HepG2 (cell line): ENCODE data around the gene LYPD4. TPM values are rescaled to one million over a fixed set of nuclear protein-coding genes. Genes with fewer than 3 reads are reported as not detected.

ENCODE experiments used
- ARNTL ChIP-seq: sonication (generic); formaldehyde crosslinking; IDR thresholded peaks from 2 replicates; pipeline ENCODE4 v1.4.0; 2020; ENCODE audit warnings: mild to moderate bottlenecking, missing genetic modification reagents
- DBP ChIP-seq: sonication (generic); formaldehyde crosslinking; IDR thresholded peaks from 2 replicates; pipeline ENCODE4 v1.4.0; 2020; ENCODE audit warnings: missing genetic modification reagents; ENCODE audit errors: not compliant biosample characterization
- GLI4 ChIP-seq: sonication (generic); formaldehyde crosslinking; IDR thresholded peaks from 2 replicates; pipeline ENCODE4 v1.5.1; 2020; ENCODE audit warnings: missing genetic modification reagents, mild to moderate bottlenecking, moderate library complexity, borderline replicate concordance
- HOXA5 ChIP-seq: sonication (generic); formaldehyde crosslinking; IDR thresholded peaks from 2 replicates; pipeline ENCODE4 v1.4.0; 2020; ENCODE audit warnings: missing genetic modification reagents
- MTF2 ChIP-seq: sonication (generic); formaldehyde crosslinking; IDR thresholded peaks from 2 replicates; pipeline ENCODE4 v1.5.0; 2020; ENCODE audit warnings: missing genetic modification reagents, borderline replicate concordance
- MYC ChIP-seq: sonication (generic); formaldehyde crosslinking; IDR thresholded peaks from 2 replicates; pipeline ENCODE4 v1.9.0; 2021; ENCODE audit warnings: missing genetic modification reagents, borderline replicate concordance
- NCOR1 ChIP-seq: fragments of 200-600 bp; sonication (generic); IDR thresholded peaks from 2 replicates; pipeline ENCODE4 v1.7.0; 2017; ENCODE audit warnings: antibody characterized with exemption, low read length, borderline replicate concordance
- NFATC3 ChIP-seq: sonication (generic); formaldehyde crosslinking; IDR thresholded peaks from 2 replicates; pipeline ENCODE4 v1.5.1; 2020; ENCODE audit warnings: mild to moderate bottlenecking, missing genetic modification reagents
- REPIN1 ChIP-seq: sonication (generic); formaldehyde crosslinking; IDR thresholded peaks from 2 replicates; pipeline ENCODE4 v1.8.0; 2022; ENCODE audit warnings: missing genetic modification reagents, low read depth, mild to moderate bottlenecking, borderline replicate concordance
- SMARCC2 ChIP-seq: fragments of 450-650 bp; IDR thresholded peaks from 2 replicates; pipeline ENCODE4 v1.6.1; 2017; ENCODE audit warnings: antibody characterized with exemption, mild to moderate bottlenecking
- STAG1 ChIP-seq: sonication (generic); formaldehyde crosslinking; IDR thresholded peaks from 2 replicates; pipeline ENCODE4 v1.4.0; 2020; ENCODE audit warnings: missing genetic modification reagents
- TBX3 ChIP-seq: fragments of 450-650 bp; IDR thresholded peaks from 2 replicates; pipeline ENCODE4 v1.6.1; 2017; ENCODE audit warnings: antibody characterized with exemption, mild to moderate bottlenecking, inconsistent platforms, borderline replicate concordance
- TCF12 ChIP-seq, 2 experiments: fragments of 450-650 bp in 1 of 2; sonication (generic) in 1 of 2; formaldehyde crosslinking in 1 of 2; IDR thresholded peaks; 2 replicates each; pipeline versions ENCODE4 v1.6.1 to v1.8.0; 2017 to 2022; ENCODE audit warnings: antibody characterized with exemption in 1 of 2, mild to moderate bottlenecking in 1 of 2, missing genetic modification reagents in 1 of 2, moderate library complexity in 1 of 2
- TEAD3 ChIP-seq: optimal IDR thresholded peaks from 2 replicates; pipeline ENCODE3; 2016; ENCODE audit warnings: borderline replicate concordance
- ZFP36L1 ChIP-seq: sonication (generic); formaldehyde crosslinking; IDR thresholded peaks from 2 replicates; pipeline ENCODE4 v1.8.0; 2022; ENCODE audit warnings: mild to moderate bottlenecking, missing genetic modification reagents, moderate library complexity
- ZMAT3 ChIP-seq: sonication (generic); formaldehyde crosslinking; conservative IDR thresholded peaks from 2 replicates; pipeline ENCODE4 v1.7.0; 2021; ENCODE audit warnings: missing genetic modification reagents
- ZMYM2 ChIP-seq: sonication (generic); formaldehyde crosslinking; IDR thresholded peaks from 2 replicates; pipeline ENCODE4 v1.8.0; 2022; ENCODE audit warnings: mild to moderate bottlenecking, missing genetic modification reagents
- ZNF550 ChIP-seq: sonication (generic); formaldehyde crosslinking; IDR thresholded peaks from 2 replicates; pipeline ENCODE4 v1.4.0; 2020; ENCODE audit warnings: mild to moderate bottlenecking, missing genetic modification reagents, borderline replicate concordance
- ZNF768 ChIP-seq: sonication (generic); formaldehyde crosslinking; IDR thresholded peaks from 2 replicates; pipeline ENCODE4 v1.4.0; 2020; ENCODE audit warnings: missing genetic modification reagents
- polyA plus RNA-seq, 8 experiments: library from polyadenylated mRNA; depleted of rRNA in 3 of 8; stranded (reverse) in 7 of 8; unstranded in 1 of 8; fragments of >200 nt; fragmentation: Illumina TruSeq in 4 of 8; extraction: Trizol in 4 of 8; gene quantifications; 2 replicates each; pipeline versions ENCODE4 v1.2.1 to v1.2.3, GENCODE V29; 2011 to 2016; ENCODE audit warnings: low read depth in 4 of 8, missing spikeins in 1 of 8, mixed read lengths in 1 of 8; ENCODE audit not compliant: insufficient read depth in 1 of 8
- total RNA-seq, 5 experiments: library from RNA; depleted of rRNA; stranded (reverse); fragments of >200 nt; fragmentation: Illumina TruSeq; extraction: Trizol; gene quantifications; 2 replicates each; pipeline ENCODE4 v1.2.3, GENCODE V29; 2016; ENCODE audit warnings: low read depth in 1 of 5
- TF ChIP-seq, protein P1 (sequence below): sonication (generic); formaldehyde crosslinking; IDR thresholded peaks from 2 replicates; pipeline ENCODE4 v1.4.0; 2020; ENCODE audit warnings: missing genetic modification reagents
- TF ChIP-seq, protein P2 (sequence below): sonication (generic); formaldehyde crosslinking; IDR thresholded peaks from 2 replicates; pipeline ENCODE4 v1.4.0; 2020; ENCODE audit warnings: mild to moderate bottlenecking, missing genetic modification reagents, borderline replicate concordance
- TF ChIP-seq, protein P3 (sequence below): sonication (generic); formaldehyde crosslinking; IDR thresholded peaks from 2 replicates; pipeline ENCODE4 v1.8.1; 2023; ENCODE audit warnings: mild to moderate bottlenecking, missing genetic modification reagents

Gene LYPD4
- total and polyA plus RNA-seq, 2 of the 13 experiments (the other 11 are each of a cell fraction or from before 2014, with no cell fraction given): not detected

DNA sequence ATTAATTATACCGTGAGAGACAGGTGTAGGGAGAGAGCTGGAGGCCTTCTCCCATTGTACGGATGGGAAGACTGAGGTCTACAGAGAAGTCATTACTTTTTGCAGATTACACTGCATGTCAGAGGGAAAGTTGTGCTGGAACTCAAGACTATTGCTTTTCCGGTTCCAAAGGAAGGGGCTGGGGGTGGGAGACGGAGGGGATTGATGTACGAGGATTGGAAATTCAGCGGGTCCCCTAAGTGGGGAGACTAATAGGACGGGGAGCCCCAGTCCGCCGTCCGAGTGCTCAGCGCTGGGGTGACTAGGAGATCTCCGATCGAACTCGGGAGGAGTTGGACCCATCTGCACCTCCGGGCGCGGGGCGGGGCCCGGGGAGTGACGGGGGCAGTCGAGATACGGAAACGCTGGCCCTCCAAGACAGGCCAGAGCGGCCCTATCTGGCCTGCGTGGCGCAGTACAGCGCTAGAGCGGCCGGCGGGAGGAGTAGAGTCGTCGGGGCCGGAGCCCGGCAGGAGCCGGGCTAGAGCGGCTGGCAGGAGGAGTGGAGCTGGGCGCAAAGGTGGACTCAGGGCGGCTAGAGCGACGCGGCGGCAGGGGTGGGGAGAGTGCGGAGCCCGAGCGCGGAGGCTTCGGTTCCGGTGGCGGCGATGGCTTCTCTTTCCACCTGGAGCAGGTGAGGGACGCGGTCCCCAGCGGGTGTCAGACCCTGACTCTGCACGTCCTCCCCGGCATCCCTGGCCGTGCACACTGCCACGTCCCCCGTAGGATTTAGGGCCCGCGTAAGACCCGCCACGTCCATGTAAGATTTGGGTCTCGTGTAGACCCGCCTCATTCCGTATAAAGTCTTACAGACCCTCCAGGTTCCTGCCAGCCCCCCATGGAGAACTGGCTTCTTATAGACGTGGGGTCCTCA, 39.6 kb upstream of the LYPD4 start (continued):
- TF ChIP-seq REPIN1 (peak; percentile 77; the same call in 1 of the 2 replicates), DBP (CRISPR knock-in tag) (no peak), NFATC3 (no peak), TCF12 (IDR thresholded peaks at IDR 0.05) (no peak), TCF12 (CRISPR knock-in tag; IDR thresholded peaks at IDR 0.05) (peak; percentile 26; the same call in 1 of the 2 replicates), MTF2 (no peak; the same call in 1 of the 2 replicates), GLI4 (CRISPR knock-in tag) (no peak), ZFP36L1 (CRISPR knock-in tag) (peak; percentile 72), MYC (CRISPR knock-in tag) (peak; percentile 57; the same call in 1 of the 2 replicates), TBX3 (no peak), TEAD3 (peak; percentile 41), ZNF550 (no peak), ZMYM2 (peak; percentile 93), HOXA5 (peak; percentile 94), SMARCC2 (no peak), ZMAT3 (no peak; the same call in 1 of the 2 replicates), STAG1 (CRISPR knock-in tag) (no peak), ZNF768 (CRISPR knock-in tag) (peak; percentile 9; the same call in 1 of the 2 replicates), ARNTL (0 out of 2 replicates have a peak, but pooled peaks have one; percentile 45), NCOR1 (peak; percentile 60; the same call in 1 of the 2 replicates)
- TF ChIP-seq, protein P1, sequence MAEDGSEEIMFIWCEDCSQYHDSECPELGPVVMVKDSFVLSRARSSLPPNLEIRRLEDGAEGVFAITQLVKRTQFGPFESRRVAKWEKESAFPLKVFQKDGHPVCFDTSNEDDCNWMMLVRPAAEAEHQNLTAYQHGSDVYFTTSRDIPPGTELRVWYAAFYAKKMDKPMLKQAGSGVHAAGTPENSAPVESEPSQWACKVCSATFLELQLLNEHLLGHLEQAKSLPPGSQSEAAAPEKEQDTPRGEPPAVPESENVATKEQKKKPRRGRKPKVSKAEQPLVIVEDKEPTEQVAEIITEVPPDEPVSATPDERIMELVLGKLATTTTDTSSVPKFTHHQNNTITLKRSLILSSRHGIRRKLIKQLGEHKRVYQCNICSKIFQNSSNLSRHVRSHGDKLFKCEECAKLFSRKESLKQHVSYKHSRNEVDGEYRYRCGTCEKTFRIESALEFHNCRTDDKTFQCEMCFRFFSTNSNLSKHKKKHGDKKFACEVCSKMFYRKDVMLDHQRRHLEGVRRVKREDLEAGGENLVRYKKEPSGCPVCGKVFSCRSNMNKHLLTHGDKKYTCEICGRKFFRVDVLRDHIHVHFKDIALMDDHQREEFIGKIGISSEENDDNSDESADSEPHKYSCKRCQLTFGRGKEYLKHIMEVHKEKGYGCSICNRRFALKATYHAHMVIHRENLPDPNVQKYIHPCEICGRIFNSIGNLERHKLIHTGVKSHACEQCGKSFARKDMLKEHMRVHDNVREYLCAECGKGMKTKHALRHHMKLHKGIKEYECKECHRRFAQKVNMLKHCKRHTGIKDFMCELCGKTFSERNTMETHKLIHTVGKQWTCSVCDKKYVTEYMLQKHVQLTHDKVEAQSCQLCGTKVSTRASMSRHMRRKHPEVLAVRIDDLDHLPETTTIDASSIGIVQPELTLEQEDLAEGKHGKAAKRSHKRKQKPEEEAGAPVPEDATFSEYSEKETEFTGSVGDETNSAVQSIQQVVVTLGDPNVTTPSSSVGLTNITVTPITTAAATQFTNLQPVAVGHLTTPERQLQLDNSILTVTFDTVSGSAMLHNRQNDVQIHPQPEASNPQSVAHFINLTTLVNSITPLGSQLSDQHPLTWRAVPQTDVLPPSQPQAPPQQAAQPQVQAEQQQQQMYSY (CRISPR knock-in tag): peak; percentile 42; the same call in 1 of the 2 replicates
- TF ChIP-seq, protein P2, sequence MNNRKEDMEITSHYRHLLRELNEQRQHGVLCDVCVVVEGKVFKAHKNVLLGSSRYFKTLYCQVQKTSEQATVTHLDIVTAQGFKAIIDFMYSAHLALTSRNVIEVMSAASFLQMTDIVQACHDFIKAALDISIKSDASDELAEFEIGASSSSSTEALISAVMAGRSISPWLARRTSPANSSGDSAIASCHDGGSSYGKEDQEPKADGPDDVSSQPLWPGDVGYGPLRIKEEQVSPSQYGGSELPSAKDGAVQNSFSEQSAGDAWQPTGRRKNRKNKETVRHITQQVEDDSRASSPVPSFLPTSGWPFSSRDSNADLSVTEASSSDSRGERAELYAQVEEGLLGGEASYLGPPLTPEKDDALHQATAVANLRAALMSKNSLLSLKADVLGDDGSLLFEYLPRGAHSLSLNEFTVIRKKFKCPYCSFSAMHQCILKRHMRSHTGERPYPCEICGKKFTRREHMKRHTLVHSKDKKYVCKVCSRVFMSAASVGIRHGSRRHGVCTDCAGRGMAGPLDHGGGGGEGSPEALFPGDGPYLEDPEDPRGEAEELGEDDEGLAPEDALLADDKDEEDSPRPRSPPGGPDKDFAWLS (CRISPR knock-in tag): no peak
- TF ChIP-seq, protein P3, sequence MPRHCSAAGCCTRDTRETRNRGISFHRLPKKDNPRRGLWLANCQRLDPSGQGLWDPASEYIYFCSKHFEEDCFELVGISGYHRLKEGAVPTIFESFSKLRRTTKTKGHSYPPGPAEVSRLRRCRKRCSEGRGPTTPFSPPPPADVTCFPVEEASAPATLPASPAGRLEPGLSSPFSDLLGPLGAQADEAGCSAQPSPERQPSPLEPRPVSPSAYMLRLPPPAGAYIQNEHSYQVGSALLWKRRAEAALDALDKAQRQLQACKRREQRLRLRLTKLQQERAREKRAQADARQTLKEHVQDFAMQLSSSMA (CRISPR knock-in tag): peak; percentile 42; the same call in 1 of the 2 replicates
